SKM-1 (cell line): ENCODE results near the gene MDFIC.

ENCODE experiments used
- DNase-seq: peaks from one replicate; lab custom pipeline; 2025; ENCODE audit not compliant: unreplicated experiment; lab: John Stamatoyannopoulos, UW

MDFIC gene

GRCh38 chr7:115034515-115034914, 112.6 kb downstream of the MDFIC start:
- DNase-seq = no peak

- no peak for DNase-seq
These were observed 115.4 kb downstream of the MDFIC start for GRCh38 chr7:115037128-115037802.

GRCh38 chr7:115038158-115038557, 116.3 kb downstream of the MDFIC start:
- DNase-seq = no peak

DNA sequence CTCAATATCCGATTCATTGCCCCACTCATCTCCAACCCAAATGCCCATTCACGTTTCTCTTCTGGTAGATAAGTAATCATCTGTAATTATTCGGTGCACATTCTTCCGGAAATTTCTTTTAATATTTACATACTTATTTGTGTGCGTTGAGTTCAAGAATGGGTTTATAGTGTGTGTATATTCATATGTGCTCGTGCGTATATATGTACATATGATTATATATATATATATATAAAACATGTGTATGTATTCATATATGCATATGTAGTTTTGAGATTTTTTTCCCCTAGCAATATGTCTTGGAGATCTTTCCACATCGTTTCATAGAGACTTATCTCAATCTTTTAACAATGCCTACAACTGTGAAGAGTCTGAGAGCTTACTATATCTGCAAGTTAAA, 118.2 kb downstream of the MDFIC start:
- DNase-seq = no peak

GRCh38 chr7:115040495-115040894, 118.6 kb downstream of the MDFIC start:
- DNase-seq = no peak

DNA sequence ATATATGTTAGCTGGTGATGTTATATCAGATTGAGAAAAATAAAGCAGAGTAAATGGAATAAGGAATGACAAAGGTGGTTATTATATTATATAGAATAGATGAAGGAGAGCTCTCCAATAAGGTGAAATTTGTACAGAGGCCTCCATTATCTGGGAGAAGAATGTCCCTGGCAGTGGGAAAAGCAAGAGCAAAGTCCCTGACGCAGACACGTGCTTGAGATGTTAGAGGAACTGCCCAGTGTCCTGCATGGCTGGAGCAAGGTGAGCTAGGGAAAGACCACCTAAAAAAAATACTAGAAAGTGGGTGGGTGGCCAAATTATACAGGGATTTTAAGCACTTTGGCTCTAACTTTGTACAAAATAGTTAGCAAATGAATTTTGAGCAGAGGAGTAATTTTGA, 120.7 kb downstream of the MDFIC start:
- no peak for DNase-seq

DNA sequence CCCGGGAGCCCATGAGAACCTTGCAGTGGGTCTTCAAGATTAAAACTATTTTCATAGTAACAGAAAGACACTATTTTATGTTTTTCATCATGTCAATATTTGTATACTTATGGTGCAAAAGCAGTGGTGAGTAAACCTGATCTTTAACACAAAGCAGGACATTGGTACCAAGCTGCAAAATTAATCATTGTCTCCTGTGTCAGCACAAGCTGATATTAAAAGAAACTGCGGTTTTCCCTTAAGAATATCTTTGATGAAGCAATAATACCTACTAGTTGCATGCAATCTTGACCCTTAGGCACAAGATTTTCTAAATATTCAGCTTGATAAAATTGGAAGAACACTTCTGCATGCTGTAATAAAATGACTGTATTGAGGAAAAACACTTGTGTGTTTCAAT, 121.7 kb downstream of the MDFIC start:
- DNase-seq = no peak

- no peak for DNase-seq
These were observed 122.3 kb downstream of the MDFIC start for GRCh38 chr7:115044224-115044623.

- no peak for DNase-seq
These were observed 126.2 kb downstream of the MDFIC start for GRCh38 chr7:115047958-115048720.

GRCh38 chr7:115052706-115053105, 130.8 kb downstream of the MDFIC start:
- no peak for DNase-seq

DNA sequence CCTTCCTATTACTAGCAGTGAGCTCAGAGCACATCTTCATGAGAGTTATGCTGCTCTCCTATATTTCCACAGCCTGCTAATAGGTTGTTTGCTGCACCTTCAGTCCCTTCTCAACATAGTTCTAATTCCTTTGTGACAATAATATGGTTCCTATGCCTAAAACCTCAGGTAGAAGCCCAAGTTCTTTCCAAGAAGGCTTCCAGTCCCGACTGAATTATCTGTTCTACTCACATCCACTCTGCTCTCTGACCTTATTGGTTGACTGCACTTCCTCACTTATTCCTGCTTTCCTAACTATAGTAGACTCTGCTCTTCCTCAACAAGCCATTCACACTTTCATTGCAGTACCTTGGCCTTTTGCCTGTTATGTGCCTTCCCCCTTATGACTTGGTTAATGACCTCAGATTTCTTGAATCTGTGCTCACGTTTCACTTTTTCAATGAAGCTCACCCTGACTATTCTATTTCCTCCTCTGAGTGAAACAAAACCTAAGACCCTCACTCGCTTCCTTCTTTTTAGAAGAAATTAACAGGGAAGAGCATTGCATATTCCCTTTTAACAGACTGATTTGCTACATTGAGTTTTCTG, 132.7 kb downstream of the MDFIC start:
- no peak for DNase-seq

- no peak for DNase-seq
These were observed 134.1 kb downstream of the MDFIC start for GRCh38 chr7:115056019-115056418.

DNA sequence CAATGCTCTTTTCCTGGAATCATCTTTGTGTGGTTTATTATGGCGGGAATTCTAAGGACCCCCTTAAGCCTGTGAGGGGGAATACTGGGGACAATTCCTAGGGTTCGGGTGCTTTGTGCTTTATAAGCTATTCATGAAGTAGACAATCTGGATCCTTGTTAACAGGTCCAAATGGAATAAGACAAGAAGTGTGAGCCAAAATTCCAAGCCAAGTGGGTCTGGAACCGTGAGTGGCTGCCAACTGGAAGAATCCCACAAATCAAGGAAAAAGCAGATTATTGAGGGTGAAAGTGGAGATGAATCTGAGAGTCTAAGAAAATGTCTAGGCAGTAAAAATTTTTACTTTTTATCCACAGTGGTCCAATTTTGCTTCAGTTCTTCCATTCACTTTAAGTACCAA, 136.8 kb downstream of the MDFIC start:
- DNase-seq = no peak

- no peak for DNase-seq
These were observed 137.4 kb downstream of the MDFIC start for GRCh38 chr7:115059321-115059720.

DNA sequence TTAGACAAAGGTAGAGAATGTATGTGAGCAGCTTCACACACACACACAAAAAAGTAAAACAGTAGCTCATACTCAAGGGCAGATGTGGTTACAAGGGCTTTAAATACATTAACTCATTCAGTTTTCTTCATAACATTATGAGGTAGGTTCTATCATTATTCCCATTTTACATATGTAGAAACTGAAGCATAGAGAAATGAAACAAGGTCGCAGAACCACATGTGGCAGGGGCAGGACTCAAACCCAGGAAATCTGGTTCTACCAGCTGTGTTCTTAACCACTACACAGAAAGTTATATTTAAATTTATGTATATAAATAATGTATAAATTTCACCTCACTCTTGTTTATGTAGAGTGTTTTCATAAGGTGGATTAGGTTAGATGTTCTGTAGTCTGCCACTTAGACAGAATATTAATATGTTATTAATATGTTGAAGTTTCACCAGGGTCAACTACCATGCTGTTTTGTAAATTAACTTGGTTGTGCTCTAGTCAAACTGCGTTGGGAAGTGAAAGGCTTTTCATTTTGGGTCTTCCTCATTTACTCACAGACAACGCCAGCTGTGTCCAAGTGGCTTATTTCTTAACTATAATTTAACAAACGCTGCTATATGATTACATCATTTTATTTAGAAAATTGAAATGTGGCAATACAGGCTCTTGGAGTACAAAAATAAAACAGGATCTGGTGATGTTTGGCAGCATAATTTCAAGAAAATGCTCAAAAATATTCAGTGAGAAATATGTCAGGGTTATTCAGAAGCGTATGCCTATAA, 138.4 kb downstream of the MDFIC start:
- no peak for DNase-seq

DNA sequence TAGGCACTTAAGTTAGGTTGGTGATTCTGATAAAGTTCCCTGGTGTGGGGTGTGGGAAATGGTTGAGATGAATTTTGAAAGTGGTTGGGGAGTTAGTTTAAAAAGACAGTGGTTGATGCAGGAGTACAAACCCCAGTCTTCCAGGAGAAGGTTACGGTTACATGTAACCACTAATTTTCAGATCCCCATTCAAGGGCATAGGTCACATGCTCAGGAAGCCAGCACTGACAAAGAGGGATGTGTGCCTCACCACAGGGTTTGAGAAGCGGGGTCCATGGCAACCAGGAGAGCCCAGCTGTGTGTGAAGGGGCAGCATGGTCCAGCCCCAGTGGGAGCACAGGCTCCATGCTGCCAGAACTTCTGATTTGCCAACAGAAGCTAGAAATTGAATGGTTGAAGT, 144.2 kb downstream of the MDFIC start:
- no peak for DNase-seq

- no peak for DNase-seq
These were observed 144.7 kb downstream of the MDFIC start for GRCh38 chr7:115066634-115067033.

DNA sequence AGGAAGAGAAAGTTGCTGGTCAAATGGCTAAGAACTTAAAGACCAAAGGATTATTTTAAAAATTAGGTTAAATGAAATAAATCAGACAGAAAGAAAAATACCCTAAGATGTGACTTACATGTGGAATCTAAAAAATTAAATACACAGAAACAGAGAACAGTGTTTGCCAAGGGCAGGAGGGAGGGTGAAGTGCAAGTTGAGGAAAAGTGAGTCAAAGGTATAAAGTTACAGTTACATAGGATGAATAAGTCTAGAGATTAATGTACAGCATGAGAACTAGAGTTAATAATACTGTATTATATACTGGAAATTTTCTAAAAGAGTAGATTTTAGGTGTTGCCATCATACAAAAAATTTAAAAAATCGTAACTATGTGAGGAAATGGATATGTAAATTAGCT, 146.3 kb downstream of the MDFIC start:
- no peak for DNase-seq
